Memory B cell (primary cell): ENCODE results near the gene TTLL9.

Experiments used
- ATAC-seq: fragments of 150-1000 bp; cut with Tn5 transposase; 2 replicates; pipeline ENCODE4 v1.10.0; 2021; ENCODE audit warnings: low read depth, mild to moderate bottlenecking, moderate library complexity
- DNase-seq, 2 donors: peaks; one replicate each; pipeline ENCODE4 v3.0.0; 2022; ENCODE audit warnings: low spot score in 2 of 2
- H3K27ac Mint-ChIP-seq: one replicate; pipeline ENCODE4 v1.8.0; 2022; ENCODE audit warnings: mild to moderate bottlenecking, moderate library complexity, mixed read lengths
- H3K27me3 Mint-ChIP-seq: one replicate; pipeline ENCODE4 v1.8.0; 2022; ENCODE audit warnings: mixed read lengths
- H3K36me3 Mint-ChIP-seq: one replicate; pipeline ENCODE4 v1.8.0; 2022; ENCODE audit warnings: mild to moderate bottlenecking, mixed read lengths
- H3K4me1 Mint-ChIP-seq: one replicate; pipeline ENCODE4 v1.8.0; 2022; ENCODE audit warnings: mixed read lengths
- H3K4me3 Mint-ChIP-seq: one replicate; pipeline ENCODE4 v1.8.0; 2022; ENCODE audit warnings: mild to moderate bottlenecking, moderate library complexity, mixed read lengths
- H3K9me3 Mint-ChIP-seq: one replicate; pipeline ENCODE4 v1.8.0; 2022; ENCODE audit warnings: mixed read lengths

TTLL9 gene

DNA sequence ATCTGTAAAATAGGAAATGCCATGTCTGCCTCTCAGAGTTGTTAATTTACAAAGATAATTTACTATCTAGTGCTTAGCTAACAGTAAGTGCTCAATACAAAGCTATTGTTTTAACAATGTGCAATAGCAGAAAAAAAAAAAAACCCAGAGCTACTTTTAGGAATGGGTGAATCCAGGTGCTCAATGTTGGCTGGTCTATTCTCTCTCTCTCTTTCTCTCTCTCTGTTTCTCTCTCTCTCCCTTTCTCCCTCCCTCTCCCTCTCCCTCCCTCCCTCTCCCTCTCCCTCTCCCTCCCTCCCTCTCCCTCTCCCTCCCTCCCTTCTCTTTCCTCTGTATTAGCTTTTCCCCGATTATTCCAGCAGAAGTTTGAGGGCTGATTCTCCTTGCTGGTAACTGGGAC, 67.4 kb downstream of the TTLL9 start:
- Mint-ChIP-seq H3K4me1 (no peaks in the 10 kb centered on the region), H3K27ac (no peak overlapping the region), H3K4me3 (no peak overlapping the region), H3K9me3 (no peaks in the 10 kb centered on the region), H3K36me3 (peaks cover 5% of the 10 kb centered on the region), H3K27me3 (no peaks in the 10 kb centered on the region)
- ATAC-seq (no peak), DNase-seq (no peak)

- H3K27ac Mint-ChIP-seq = no peak overlapping the region
- H3K9me3 Mint-ChIP-seq = no peaks in the 10 kb centered on the region
- ATAC-seq = no peak
- H3K36me3 Mint-ChIP-seq = peaks cover 9% of the 10 kb centered on the region
- no peak for DNase-seq
- no peak overlapping the region for H3K4me3 Mint-ChIP-seq
- no peaks in the 10 kb centered on the region for H3K4me1 Mint-ChIP-seq
- H3K27me3 Mint-ChIP-seq = no peaks in the 10 kb centered on the region
These were observed 69.2 kb downstream of the TTLL9 start for GRCh38 chr20:31939661-31940060.

DNA sequence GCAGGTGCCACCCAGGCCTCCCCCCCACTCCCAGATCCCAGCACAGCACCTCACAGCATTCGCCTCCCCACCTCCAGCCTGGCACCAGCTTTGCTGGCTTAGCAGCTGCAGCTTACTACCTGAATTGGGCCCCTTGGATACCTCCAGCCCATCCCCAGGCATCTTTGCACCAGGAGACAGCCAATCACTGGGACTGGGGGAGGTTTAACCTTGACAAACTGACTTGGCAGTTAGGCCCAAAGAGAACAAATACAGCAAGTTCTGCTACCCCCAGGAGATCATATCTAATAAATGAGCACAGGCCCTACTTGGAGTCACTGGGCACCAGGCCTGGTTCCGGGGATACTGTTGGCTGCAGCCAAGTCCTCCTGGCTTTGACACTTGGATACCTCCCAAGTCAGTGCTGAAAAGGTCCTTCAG, 72.6 kb downstream of the TTLL9 start:
- Mint-ChIP-seq H3K36me3 (peaks cover 14% of the 10 kb centered on the region), H3K27ac (no peak overlapping the region), H3K4me3 (no peak overlapping the region), H3K27me3 (no peaks in the 10 kb centered on the region), H3K4me1 (no peaks in the 10 kb centered on the region), H3K9me3 (no peaks in the 10 kb centered on the region)
- no peak for ATAC-seq
- DNase-seq = no peak

DNA sequence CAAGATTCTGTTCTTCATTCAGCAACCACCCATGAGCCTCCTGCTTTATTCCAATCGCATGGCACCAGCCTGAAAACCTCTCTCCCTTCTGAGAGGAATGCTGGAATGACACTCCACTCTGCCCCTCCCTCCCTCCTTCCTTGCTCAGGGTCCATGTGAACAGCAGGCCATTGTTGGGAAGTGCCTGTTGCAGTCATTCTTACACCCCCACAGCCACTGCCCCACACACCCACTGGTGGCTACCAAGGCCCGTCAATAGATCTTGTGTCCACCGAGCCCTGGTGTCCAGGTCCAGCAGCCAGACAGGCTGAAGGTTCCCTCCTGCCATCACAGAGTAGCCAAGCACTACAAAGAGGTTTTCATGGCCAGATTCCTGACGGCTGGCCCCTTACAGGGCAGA, 74.9 kb downstream of the TTLL9 start:
- H3K9me3 Mint-ChIP-seq = no peaks in the 10 kb centered on the region
- peaks cover 11% of the 10 kb centered on the region for H3K4me1 Mint-ChIP-seq
- H3K36me3 Mint-ChIP-seq = peaks cover 31% of the 10 kb centered on the region
- DNase-seq = no peak
- H3K4me3 Mint-ChIP-seq = no peak overlapping the region
- no peak overlapping the region for H3K27ac Mint-ChIP-seq
- H3K27me3 Mint-ChIP-seq = no peaks in the 10 kb centered on the region
- no peak for ATAC-seq

DNA sequence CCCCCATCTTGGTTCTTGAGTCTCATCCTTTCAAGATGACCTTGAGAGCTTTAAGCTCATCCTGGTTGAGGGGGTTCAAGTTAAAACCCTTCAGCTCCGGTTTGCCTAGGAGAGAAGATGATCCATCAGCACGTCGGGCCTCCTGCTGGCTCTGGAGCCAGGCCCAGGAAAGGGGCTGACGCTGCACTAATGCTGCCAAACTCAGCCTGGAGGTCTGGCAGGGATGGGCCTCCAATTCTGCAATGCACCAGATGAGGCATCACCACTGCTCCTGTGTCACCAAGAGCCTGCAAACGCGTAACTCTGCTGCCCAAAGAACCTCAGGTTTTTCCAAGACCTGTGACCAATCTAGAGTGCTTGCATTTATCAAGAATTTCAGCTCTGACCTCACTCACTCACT, 75.4 kb downstream of the TTLL9 start:
- no peak for DNase-seq
- peaks cover 31% of the 10 kb centered on the region for H3K36me3 Mint-ChIP-seq
- ATAC-seq = no peak
- no peak overlapping the region for H3K27ac Mint-ChIP-seq
- no peaks in the 10 kb centered on the region for H3K27me3 Mint-ChIP-seq
- peaks cover 11% of the 10 kb centered on the region for H3K4me1 Mint-ChIP-seq
- no peak overlapping the region for H3K4me3 Mint-ChIP-seq
- H3K9me3 Mint-ChIP-seq = no peaks in the 10 kb centered on the region

DNA sequence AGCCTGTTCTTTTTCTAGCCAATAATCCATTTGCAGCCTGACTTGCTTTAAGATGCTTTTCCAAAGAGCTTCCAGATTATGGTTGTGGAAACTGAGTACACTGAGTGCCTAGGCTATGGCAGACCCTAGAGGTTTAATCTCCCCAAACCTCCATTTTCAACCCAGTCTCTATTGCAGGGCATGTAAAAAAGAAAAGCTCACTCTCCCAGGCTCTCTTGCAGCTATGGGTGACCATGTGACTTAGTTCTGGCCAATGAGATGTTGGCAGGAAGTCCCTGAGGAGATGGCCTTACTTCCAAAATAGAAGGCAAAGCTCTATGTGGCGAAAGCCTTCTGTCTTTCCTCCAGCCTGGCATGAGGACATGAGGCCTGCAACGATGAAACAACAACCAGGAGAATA, 77.6 kb downstream of the TTLL9 start:
- DNase-seq = no peak
- H3K36me3 Mint-ChIP-seq = peaks cover 27% of the 10 kb centered on the region
- no peak overlapping the region for H3K27ac Mint-ChIP-seq
- no peaks in the 10 kb centered on the region for H3K27me3 Mint-ChIP-seq
- H3K9me3 Mint-ChIP-seq = no peaks in the 10 kb centered on the region
- H3K4me3 Mint-ChIP-seq = no peak overlapping the region
- no peak for ATAC-seq
- peaks cover 23% of the 10 kb centered on the region for H3K4me1 Mint-ChIP-seq

DNA sequence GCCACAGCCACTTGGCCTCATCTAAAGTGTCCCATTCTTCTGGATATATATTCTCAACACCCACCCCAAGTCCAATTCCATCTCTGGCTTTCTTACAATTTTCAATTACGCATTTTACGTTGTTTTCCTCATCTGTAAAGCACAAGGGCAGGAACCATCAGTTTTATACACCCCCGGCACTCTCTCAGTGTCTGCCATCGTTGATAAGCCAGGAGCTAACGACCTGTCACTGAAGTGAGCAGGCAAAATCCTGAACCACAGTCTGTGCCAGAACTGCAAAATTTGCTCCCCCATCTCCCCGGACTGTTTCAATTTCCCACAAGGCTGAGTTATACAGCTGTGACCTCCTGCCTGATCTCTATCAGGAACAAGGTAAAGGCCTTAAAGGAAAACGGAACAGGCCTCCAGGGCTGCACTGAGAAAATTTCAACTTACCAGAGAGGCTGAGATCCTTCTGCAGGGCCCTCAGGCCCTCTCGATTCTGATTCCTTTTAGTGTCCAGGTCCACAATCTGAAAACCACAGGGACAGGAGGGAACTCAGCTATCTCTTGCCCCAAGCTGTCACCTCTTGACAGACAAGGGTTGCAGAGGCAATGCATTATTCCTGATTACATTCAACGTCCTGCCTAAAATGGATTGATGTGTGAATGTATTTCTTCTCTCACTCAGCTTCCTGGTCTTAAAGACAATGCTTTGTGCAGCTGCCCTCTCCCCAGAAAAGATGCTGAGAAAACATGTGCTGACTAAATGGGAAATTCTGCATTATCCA, 79.6 kb downstream of the TTLL9 start:
- H3K9me3 Mint-ChIP-seq = no peaks in the 10 kb centered on the region
- H3K27ac Mint-ChIP-seq = no peak overlapping the region
- H3K4me3 Mint-ChIP-seq = peak overlapping the region; percentile 12
- H3K4me1 Mint-ChIP-seq = peaks cover 23% of the 10 kb centered on the region
- ATAC-seq (no peak), DNase-seq (no peak)
- H3K27me3 Mint-ChIP-seq = peaks cover 4% of the 10 kb centered on the region
- peaks cover 24% of the 10 kb centered on the region for H3K36me3 Mint-ChIP-seq

DNA sequence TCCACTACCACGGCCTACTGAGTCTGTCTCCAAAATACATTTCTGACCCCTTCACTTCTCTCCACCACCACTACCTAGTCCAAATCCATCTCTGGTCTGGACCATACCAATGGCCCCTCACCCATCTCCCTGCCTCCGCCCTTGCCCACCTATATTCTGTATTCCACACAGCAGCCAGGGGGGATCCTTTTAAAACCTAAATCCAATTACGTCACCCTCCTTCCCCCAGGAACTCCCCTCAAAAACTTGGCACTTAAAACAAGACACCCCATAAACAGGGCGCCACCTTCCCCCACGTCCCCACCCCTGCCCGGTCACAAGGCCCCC, 80.7 kb downstream of the TTLL9 start:
- Mint-ChIP-seq H3K27ac (peak overlapping the region; percentile 98), H3K4me3 (peak overlapping the region; percentile 100)

GRCh38 chr20:31951530-31952453, 81.4 kb downstream of the TTLL9 start, which contains the start of gene PDRG1:
Gene PDRG1, minus strand, starts transcription at chr20:31952046. Its CDS starts 85 bp downstream, at chr20:31951961.
- H3K27me3 Mint-ChIP-seq = peaks cover 8% of the 10 kb centered on the region
- ATAC-seq (peak; percentile 86), DNase-seq (peak; percentile 98 to 99)
- peaks cover 23% of the 10 kb centered on the region for H3K4me1 Mint-ChIP-seq
- no peaks in the 10 kb centered on the region for H3K9me3 Mint-ChIP-seq
- peaks cover 20% of the 10 kb centered on the region for H3K36me3 Mint-ChIP-seq
- peak within 1 kb of the TSS; percentile 100 for H3K4me3 Mint-ChIP-seq
- H3K27ac Mint-ChIP-seq = peak within 1 kb of the TSS; percentile 98

More for the DNA sequence above, 80.7 kb downstream of the TTLL9 start:
- H3K9me3 Mint-ChIP-seq = no peaks in the 10 kb centered on the region
- ATAC-seq = no peak
- H3K4me1 Mint-ChIP-seq = peaks cover 23% of the 10 kb centered on the region
- DNase-seq = no peak
- H3K36me3 Mint-ChIP-seq = peaks cover 24% of the 10 kb centered on the region
- H3K27me3 Mint-ChIP-seq = peaks cover 8% of the 10 kb centered on the region

- Mint-ChIP-seq H3K27ac (no peak overlapping the region), H3K9me3 (no peaks in the 10 kb centered on the region), H3K4me3 (no peak overlapping the region), H3K4me1 (peaks cover 23% of the 10 kb centered on the region), H3K27me3 (peaks cover 8% of the 10 kb centered on the region), H3K36me3 (peaks cover 13% of the 10 kb centered on the region)
- ATAC-seq (no peak), DNase-seq (no peak)
These were observed 83.2 kb downstream of the TTLL9 start for GRCh38 chr20:31953556-31954148.

DNA sequence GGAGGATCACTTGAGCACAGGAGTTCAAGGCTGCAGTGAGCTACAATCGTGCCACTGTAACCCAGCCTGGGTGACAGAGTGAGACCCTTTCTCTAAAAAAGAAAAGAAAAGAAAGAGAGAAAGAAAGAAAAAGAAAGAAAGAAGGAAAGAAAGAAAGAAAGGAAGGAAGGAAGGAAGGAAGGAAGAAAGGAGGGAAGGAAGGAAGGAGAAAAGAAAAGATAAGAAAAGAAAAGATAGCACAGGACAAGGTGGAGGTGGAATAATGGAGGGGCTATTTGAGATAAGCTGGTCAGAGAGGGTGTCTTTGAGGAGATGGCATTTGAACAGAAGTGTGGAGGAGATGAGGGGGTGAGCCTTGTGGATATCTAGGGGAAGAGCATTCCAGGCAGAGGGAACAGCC, 84.1 kb downstream of the TTLL9 start:
- Mint-ChIP-seq H3K27me3 (peaks cover 13% of the 10 kb centered on the region), H3K4me1 (peaks cover 17% of the 10 kb centered on the region), H3K27ac (no peak overlapping the region), H3K9me3 (no peaks in the 10 kb centered on the region), H3K4me3 (no peak overlapping the region), H3K36me3 (peaks cover 8% of the 10 kb centered on the region)
- no peak for ATAC-seq
- DNase-seq = no peak

GRCh38 chr20:31956556-31957526, 86.4 kb downstream of the TTLL9 start:
- peaks cover under 1% of the 10 kb centered on the region for H3K36me3 Mint-ChIP-seq
- ATAC-seq = no peak
- no peak for DNase-seq
- H3K4me3 Mint-ChIP-seq = no peak overlapping the region
- H3K4me1 Mint-ChIP-seq = peaks cover 2% of the 10 kb centered on the region
- no peaks in the 10 kb centered on the region for H3K9me3 Mint-ChIP-seq
- peaks cover 27% of the 10 kb centered on the region for H3K27me3 Mint-ChIP-seq
- H3K27ac Mint-ChIP-seq = no peak overlapping the region

- Mint-ChIP-seq H3K9me3 (no peaks in the 10 kb centered on the region), H3K4me3 (no peak overlapping the region), H3K27ac (no peak overlapping the region), H3K36me3 (no peaks in the 10 kb centered on the region), H3K4me1 (peaks cover 2% of the 10 kb centered on the region), H3K27me3 (peaks cover 45% of the 10 kb centered on the region)
- ATAC-seq = no peak
- no peak for DNase-seq
These were observed 92.3 kb downstream of the TTLL9 start for GRCh38 chr20:31962761-31963160.
